WERI-Rb-1 (cell line): ENCODE measurements around the gene C2orf92.
"Not testable (repeated sequence)": the region's sequence is repeated elsewhere in the genome, so short reads cannot be mapped to it uniquely, and the experiment has no call there.

Experiments used
- DNase-seq: peaks from one replicate; pipeline ENCODE4 v3.0.0-alpha.2; 2020
- H3K27ac ChIP-seq: fragments of 250-450 bp; sonication (Bioruptor Pico); 2 replicates; pipeline ENCODE4 v1.5.1; 2020; ENCODE audit warnings: mild to moderate bottlenecking, moderate library complexity
- H3K27me3 ChIP-seq: fragments of 250-450 bp; sonication (Bioruptor Pico); 2 replicates; pipeline ENCODE4 v1.5.1; 2021; ENCODE audit warnings: mild to moderate bottlenecking, low read depth, moderate library complexity; ENCODE audit not compliant: insufficient read depth, severe bottlenecking
- H3K36me3 ChIP-seq: fragments of 250-450 bp; sonication (Bioruptor Pico); 2 replicates; pipeline ENCODE4 v1.5.1; 2020; ENCODE audit warnings: mild to moderate bottlenecking, moderate library complexity
- H3K4me3 ChIP-seq: 2 replicates; pipeline ENCODE4 v1.5.1; 2011; ENCODE audit warnings: low read depth, mild to moderate bottlenecking, control low read depth, low read length
- H3K9me3 ChIP-seq: fragments of 250-450 bp; sonication (Bioruptor Pico); 2 replicates; pipeline ENCODE4 v1.5.1; 2021; ENCODE audit warnings: mild to moderate bottlenecking, moderate library complexity; ENCODE audit not compliant: severe bottlenecking
- CTCF ChIP-seq: IDR thresholded peaks from 2 replicates; pipeline ENCODE4 v1.5.1; 2011; ENCODE audit warnings: low read depth, mild to moderate bottlenecking, control low read depth, inconsistent platforms, low read length

The C2orf92 gene

GRCh38 chr2:97676620-97677019, 7.1 kb downstream of the C2orf92 start:
- Histone ChIP-seq H3K4me3 (no peak overlapping the region), H3K9me3 (no peaks in the 10 kb centered on the region), H3K27me3 (no peaks in the 10 kb centered on the region), H3K27ac (no peak overlapping the region), H3K36me3 (no peaks in the 10 kb centered on the region)
- TF ChIP-seq CTCF, result no peak
- no peak for DNase-seq

GRCh38 chr2:97677480-97677879, 8.0 kb downstream of the C2orf92 start:
- no peak for TF ChIP-seq CTCF
- Histone ChIP-seq H3K27ac (no peak overlapping the region), H3K9me3 (no peaks in the 10 kb centered on the region), H3K36me3 (no peaks in the 10 kb centered on the region), H3K27me3 (no peaks in the 10 kb centered on the region), H3K4me3 (no peak overlapping the region)
- no peak for DNase-seq

DNA sequence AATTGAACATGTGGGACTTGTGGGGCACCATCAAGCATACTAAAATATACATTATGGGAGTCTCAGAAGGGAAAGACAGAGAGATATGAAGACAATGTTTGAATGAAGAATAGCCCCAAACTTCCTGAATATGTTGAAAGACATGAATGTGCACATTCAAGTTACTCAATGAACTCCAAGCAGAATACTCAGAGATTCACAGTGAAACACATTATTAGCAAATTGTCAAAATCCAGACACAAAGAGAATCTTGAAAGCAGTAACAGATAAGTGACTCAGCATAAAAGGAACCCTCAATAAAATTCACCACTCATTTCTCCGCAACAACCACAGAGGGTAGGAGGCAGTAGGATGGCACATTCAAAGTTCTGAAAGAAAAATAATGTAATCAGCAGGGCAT, 8.8 kb downstream of the C2orf92 start:
- Histone ChIP-seq H3K36me3 (no peaks in the 10 kb centered on the region), H3K27ac (no peak overlapping the region), H3K4me3 (no peak overlapping the region), H3K9me3 (no peaks in the 10 kb centered on the region), H3K27me3 (no peaks in the 10 kb centered on the region)
- no peak for DNase-seq
- TF ChIP-seq CTCF, result no peak

GRCh38 chr2:97687235-97687634, 17.7 kb downstream of the C2orf92 start:
- not testable (repeated sequence) for H3K9me3 ChIP-seq, H3K27me3 ChIP-seq, DNase-seq, H3K36me3 ChIP-seq, H3K27ac ChIP-seq, H3K4me3 ChIP-seq

- no peak for TF ChIP-seq CTCF
- Histone ChIP-seq H3K27me3 (no peaks in the 10 kb centered on the region), H3K4me3 (no peak overlapping the region), H3K27ac (no peak overlapping the region), H3K9me3 (no peaks in the 10 kb centered on the region), H3K36me3 (no peaks in the 10 kb centered on the region)
- DNase-seq, result no peak
Measured at GRCh38 chr2:97688062-97688827, 18.7 kb downstream of the C2orf92 start.

- Histone ChIP-seq H3K4me3 (no peak overlapping the region), H3K9me3 (no peaks in the 10 kb centered on the region), H3K27ac (no peak overlapping the region), H3K36me3 (no peaks in the 10 kb centered on the region), H3K27me3 (no peaks in the 10 kb centered on the region)
- DNase-seq, result no peak
- no peak for TF ChIP-seq CTCF
Measured at GRCh38 chr2:97691166-97691565, 21.7 kb downstream of the C2orf92 start.
